HG03354 (cell line): ENCODE results near the gene ARF3.

Experiments
- ATAC-seq: cut with Tn5 transposase; IDR thresholded peaks from one replicate; pipeline ENCODE4 v1.9.1; 2021; ENCODE audit warnings: mild to moderate bottlenecking; ENCODE audit not compliant: unreplicated experiment, poor library complexity, severe bottlenecking

The ARF3 gene

GRCh38 chr12:48957141-48958048 is at the start of gene ARF3:
Gene ARF3, minus strand, starts transcription at chr12:48957487. Its CDS starts 16,392 bp downstream, at chr12:48941095.
- peak; percentile 89 for ATAC-seq

GRCh38 chr12:49000346-49000745 is 43.1 kb upstream of the ARF3 start:
- ATAC-seq, result no peak

- ATAC-seq, result peak; percentile 49
These were observed 42.3 kb upstream of the ARF3 start, which contains the start of gene DDN for GRCh38 chr12:48999371-49000131. Gene DDN, minus strand, starts transcription at chr12:48999375. Its CDS starts 88 bp downstream, at chr12:48999287.

- peak; percentile 20 for ATAC-seq
These were observed 41.4 kb upstream of the ARF3 start for GRCh38 chr12:48998497-48999353.

- peak; percentile 37 for ATAC-seq
These were observed 40.6 kb upstream of the ARF3 start for GRCh38 chr12:48997719-48998496.

- no peak for ATAC-seq
These were observed 39.8 kb upstream of the ARF3 start for GRCh38 chr12:48996794-48997718.

- ATAC-seq, result peak; percentile 32
These were observed 38.0 kb upstream of the ARF3 start for GRCh38 chr12:48995086-48995879.

- ATAC-seq, result no peak
These were observed 37.2 kb upstream of the ARF3 start for GRCh38 chr12:48994224-48995085.

- no peak for ATAC-seq
These were observed 36.5 kb upstream of the ARF3 start for GRCh38 chr12:48993787-48994186.

- ATAC-seq, result no peak
These were observed 34.2 kb upstream of the ARF3 start for GRCh38 chr12:48991247-48992050.

- no peak for ATAC-seq
These were observed 33.3 kb upstream of the ARF3 start for GRCh38 chr12:48990552-48990951.

GRCh38 chr12:48988030-48988649 is 30.9 kb upstream of the ARF3 start:
- ATAC-seq, result no peak

- ATAC-seq, result no peak
These were observed 29.5 kb upstream of the ARF3 start for GRCh38 chr12:48986720-48987291.

GRCh38 chr12:48985901-48986300 is 28.6 kb upstream of the ARF3 start:
- no peak for ATAC-seq

- ATAC-seq, result no peak
These were observed 28.2 kb upstream of the ARF3 start for GRCh38 chr12:48985475-48985897.
